Neutrophil (primary cell): Measurements from ENCODE around the gene MFSD2B.

Experiments used
- H3K27ac ChIP-seq: fragments of 200-600 bp; sonication (generic); 2 replicates; pipeline ENCODE4 v1.5.1; 2016; ENCODE audit warnings: mild to moderate bottlenecking, moderate library complexity
- H3K27me3 ChIP-seq: fragments of 200-600 bp; sonication (generic); 2 replicates; pipeline ENCODE4 v1.6.0; 2016; ENCODE audit warnings: mild to moderate bottlenecking
- H3K36me3 ChIP-seq: fragments of 200-600 bp; sonication (generic); 2 replicates; pipeline ENCODE4 v1.5.1; 2017
- H3K4me1 ChIP-seq, 2 experiments: fragments of 200-600 bp in 1 of 2; sonication (generic) in 1 of 2; 1 replicate in 1 of 2; 2 replicates in 1 of 2; pipeline versions ENCODE4 v1.5.1 to v1.6.1; 2013 to 2016; ENCODE audit warnings: low read depth in 1 of 2, low read length in 1 of 2, mild to moderate bottlenecking in 1 of 2, moderate library complexity in 1 of 2; ENCODE audit not compliant: control insufficient read depth in 1 of 2, insufficient read depth in 1 of 2
- H3K4me3 ChIP-seq, 2 experiments: fragments of 200-600 bp in 1 of 2; sonication (generic) in 1 of 2; 1 replicate in 1 of 2; 2 replicates in 1 of 2; pipeline ENCODE4 v1.5.1; 2013 to 2016; ENCODE audit warnings: low read depth in 1 of 2, low read length in 1 of 2, mild to moderate bottlenecking in 1 of 2, moderate library complexity in 1 of 2
- H3K9me3 ChIP-seq: fragments of 200-600 bp; sonication (generic); 2 replicates; pipeline ENCODE4 v1.5.1; 2016
- TF ChIP-seq, protein P1 (sequence below): fragments of 200-600 bp; sonication (generic); IDR thresholded peaks from 2 replicates; pipeline ENCODE4 v1.5.1; 2016; ENCODE audit warnings: antibody characterized with exemption

The MFSD2B gene

DNA sequence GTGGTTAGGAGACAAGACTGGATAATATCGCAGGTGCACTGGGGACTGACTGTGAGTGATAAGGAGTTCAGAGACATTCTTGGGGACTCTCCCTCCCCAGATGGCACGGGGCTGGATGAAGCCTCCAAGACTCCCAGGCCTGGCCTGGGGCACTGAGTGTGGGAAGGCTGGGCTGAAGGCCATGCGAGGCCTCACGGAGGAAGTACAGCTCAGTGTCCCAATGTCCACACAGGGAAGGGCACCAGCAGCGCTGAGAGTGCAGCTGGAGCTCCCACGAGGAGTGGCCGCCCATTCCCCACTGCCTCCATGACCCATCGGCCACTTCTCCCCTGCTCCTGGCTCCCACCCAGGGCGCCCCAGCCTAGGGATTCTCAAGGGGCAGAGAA lies 6.5 kb downstream of the MFSD2B start:
- H3K36me3 ChIP-seq = no peaks in the 10 kb centered on the region
- no peak overlapping the region for H3K4me3 ChIP-seq
- peaks cover 22% of the 10 kb centered on the region for H3K27me3 ChIP-seq
- no peaks in the 10 kb centered on the region for H3K9me3 ChIP-seq
- no peak overlapping the region for H3K27ac ChIP-seq
- no peaks in the 10 kb centered on the region for H3K4me1 ChIP-seq
- TF ChIP-seq, protein P1, sequence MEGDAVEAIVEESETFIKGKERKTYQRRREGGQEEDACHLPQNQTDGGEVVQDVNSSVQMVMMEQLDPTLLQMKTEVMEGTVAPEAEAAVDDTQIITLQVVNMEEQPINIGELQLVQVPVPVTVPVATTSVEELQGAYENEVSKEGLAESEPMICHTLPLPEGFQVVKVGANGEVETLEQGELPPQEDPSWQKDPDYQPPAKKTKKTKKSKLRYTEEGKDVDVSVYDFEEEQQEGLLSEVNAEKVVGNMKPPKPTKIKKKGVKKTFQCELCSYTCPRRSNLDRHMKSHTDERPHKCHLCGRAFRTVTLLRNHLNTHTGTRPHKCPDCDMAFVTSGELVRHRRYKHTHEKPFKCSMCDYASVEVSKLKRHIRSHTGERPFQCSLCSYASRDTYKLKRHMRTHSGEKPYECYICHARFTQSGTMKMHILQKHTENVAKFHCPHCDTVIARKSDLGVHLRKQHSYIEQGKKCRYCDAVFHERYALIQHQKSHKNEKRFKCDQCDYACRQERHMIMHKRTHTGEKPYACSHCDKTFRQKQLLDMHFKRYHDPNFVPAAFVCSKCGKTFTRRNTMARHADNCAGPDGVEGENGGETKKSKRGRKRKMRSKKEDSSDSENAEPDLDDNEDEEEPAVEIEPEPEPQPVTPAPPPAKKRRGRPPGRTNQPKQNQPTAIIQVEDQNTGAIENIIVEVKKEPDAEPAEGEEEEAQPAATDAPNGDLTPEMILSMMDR = no peak

DNA sequence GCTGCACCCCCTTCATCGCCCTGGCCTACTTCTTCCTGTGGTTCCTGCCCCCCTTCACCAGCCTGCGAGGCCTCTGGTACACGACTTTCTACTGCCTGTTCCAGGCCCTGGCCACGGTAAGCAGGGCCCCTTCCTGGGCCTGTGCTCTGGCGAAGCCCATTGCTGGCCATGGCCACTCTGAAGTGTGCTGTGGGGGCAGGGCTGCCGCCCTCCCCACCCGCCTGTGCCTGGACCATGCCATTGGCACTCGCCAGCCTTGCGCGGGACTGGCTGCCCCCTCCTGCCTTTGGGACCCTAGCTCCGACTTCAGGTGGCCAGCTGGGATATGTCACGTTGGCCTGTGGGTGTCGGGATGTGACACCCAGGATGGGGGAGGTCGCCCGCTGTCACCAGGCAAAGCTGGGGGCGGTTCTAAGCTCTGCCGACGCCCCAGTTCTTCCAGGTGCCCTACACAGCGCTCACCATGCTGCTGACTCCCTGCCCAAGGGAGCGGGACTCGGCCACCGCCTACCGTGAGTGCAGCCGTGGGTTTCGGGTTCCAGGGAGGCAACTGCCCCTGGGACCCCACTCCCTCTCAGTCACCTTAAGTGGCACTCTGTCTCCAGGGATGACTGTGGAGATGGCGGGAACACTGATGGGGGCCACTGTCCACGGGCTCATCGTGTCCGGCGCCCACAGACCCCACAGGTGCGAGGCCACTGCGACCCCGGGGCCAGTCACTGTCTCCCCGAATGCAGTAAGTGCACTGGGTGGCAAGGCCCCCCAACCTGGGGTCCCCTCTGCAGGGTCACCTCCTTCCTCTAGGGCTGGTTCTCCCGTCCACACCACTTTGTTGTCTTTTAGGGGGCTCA lies 7.2 kb downstream of the MFSD2B start:
- H3K27ac ChIP-seq = no peak overlapping the region
- H3K4me1 ChIP-seq = no peaks in the 10 kb centered on the region
- H3K9me3 ChIP-seq = no peaks in the 10 kb centered on the region
- H3K27me3 ChIP-seq = peaks cover 14% of the 10 kb centered on the region
- no peak overlapping the region for H3K4me3 ChIP-seq
- H3K36me3 ChIP-seq = no peaks in the 10 kb centered on the region
- TF ChIP-seq, protein P1 = no peak

DNA sequence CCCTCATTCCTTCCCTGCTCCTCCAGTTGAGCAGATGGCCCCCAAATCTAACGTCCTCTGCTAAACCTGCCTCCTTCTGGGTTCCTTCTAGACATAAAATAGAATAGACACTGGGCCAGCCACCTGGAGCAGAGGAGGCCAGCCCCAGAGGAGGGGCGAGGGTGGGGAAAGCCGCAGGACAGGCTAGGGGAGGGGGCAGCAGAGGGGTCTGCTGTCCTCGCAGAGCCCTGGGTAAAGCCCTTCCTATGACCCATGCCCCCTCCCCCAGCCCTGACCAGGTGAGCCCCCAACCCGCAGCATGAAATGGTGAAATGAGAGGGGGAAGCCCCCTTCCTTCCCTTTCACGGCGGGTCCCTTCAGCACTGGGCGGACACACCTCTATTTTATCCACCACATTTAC lies 7.8 kb downstream of the MFSD2B start:
- Histone ChIP-seq H3K9me3 (no peaks in the 10 kb centered on the region), H3K4me3 (no peak overlapping the region), H3K36me3 (peaks cover 1% of the 10 kb centered on the region), H3K4me1 (no peaks in the 10 kb centered on the region), H3K27me3 (peaks cover 8% of the 10 kb centered on the region), H3K27ac (no peak overlapping the region)
- TF ChIP-seq, protein P1 = no peak

DNA sequence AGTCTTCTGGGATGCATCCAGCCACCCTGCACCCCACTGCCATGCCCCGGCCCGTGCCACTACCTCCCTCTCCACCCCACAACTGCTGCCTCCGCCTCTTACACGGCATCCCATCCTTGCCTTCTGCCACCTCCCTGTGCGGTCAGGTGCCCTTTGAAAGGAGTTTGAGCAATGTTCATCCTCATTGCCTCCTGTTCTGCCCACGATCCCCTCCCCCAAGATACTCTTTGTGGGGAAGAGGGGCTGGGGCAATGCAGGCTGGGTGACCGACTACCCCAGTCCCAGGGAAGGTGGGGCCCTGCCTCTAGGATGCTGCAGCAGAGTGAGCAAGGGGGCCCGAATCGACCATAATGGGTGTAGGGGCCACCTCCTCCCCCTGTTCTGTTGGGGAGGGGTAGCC lies 8.4 kb downstream of the MFSD2B start:
- H3K4me3 ChIP-seq = no peak overlapping the region
- H3K36me3 ChIP-seq = peaks cover 7% of the 10 kb centered on the region
- no peak overlapping the region for H3K27ac ChIP-seq
- TF ChIP-seq, protein P1 = no peak
- H3K27me3 ChIP-seq = peaks cover 3% of the 10 kb centered on the region
- no peaks in the 10 kb centered on the region for H3K9me3 ChIP-seq
- no peaks in the 10 kb centered on the region for H3K4me1 ChIP-seq

DNA sequence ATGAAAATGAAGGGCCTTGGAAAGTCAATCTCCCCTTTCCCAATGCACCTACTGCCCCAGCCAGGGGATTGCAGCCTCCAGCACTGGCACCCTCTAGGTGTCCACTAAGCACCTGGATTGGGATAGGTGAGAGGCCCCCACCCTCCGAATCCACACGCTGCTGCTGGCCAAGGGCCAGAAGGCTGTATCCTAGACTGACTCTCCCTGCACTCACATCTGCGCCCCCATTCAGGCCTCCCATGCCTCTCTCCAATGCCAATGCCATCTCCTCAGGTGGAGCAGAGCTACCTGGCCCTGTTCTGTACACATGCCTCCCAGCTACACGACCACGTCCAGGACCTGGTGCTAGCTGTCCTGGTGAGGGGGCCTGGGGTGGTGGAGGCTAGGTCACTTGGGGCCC lies 9.8 kb downstream of the MFSD2B start:
- Histone ChIP-seq H3K27ac (no peak overlapping the region), H3K4me3 (no peak overlapping the region), H3K36me3 (peaks cover 8% of the 10 kb centered on the region), H3K4me1 (no peaks in the 10 kb centered on the region), H3K27me3 (no peaks in the 10 kb centered on the region), H3K9me3 (no peaks in the 10 kb centered on the region)
- TF ChIP-seq, protein P1 = no peak
